ENCODE data around the gene AKAP13.

AKAP13 gene

DNA sequence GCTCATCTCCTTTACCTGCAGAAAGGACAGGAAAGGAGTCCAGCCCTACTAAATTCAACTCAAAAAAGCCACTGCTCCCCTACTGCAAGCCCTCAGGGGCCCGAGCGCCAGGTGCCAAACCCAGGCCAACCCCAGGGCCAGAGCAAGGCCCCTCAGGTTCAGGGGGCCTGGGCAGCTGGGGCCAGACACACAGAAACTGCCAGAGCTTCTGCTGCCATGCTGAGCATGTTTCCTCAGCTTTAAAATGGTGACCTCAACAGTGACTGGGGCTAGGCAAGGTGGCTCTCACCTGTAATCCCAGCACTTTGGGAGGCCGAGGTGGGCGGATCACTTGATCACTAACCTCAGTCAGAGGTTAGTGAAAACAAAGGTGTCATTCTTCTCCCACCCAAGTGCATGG is 375.5 kb downstream of the AKAP13 start:
- TF ChIP-seq, protein P1, sequence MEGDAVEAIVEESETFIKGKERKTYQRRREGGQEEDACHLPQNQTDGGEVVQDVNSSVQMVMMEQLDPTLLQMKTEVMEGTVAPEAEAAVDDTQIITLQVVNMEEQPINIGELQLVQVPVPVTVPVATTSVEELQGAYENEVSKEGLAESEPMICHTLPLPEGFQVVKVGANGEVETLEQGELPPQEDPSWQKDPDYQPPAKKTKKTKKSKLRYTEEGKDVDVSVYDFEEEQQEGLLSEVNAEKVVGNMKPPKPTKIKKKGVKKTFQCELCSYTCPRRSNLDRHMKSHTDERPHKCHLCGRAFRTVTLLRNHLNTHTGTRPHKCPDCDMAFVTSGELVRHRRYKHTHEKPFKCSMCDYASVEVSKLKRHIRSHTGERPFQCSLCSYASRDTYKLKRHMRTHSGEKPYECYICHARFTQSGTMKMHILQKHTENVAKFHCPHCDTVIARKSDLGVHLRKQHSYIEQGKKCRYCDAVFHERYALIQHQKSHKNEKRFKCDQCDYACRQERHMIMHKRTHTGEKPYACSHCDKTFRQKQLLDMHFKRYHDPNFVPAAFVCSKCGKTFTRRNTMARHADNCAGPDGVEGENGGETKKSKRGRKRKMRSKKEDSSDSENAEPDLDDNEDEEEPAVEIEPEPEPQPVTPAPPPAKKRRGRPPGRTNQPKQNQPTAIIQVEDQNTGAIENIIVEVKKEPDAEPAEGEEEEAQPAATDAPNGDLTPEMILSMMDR (IDR thresholded peaks at IDR 0.05; ENCODE audit: low read depth, low read length): no peak
- in situ Hi-C loops (cut with HindIII; ENCODE audit: low sequenced_read_pairs): no loop called here
- DNase-seq (ENCODE audit: low read depth, low spot score): no peak
- no peak overlapping the region for H3K4me3 ChIP-seq (ENCODE audit: low read depth, low read length)

- TF ChIP-seq, protein P1 (IDR thresholded peaks at IDR 0.05; ENCODE audit: low read depth, low read length): no peak
- no peak overlapping the region for H3K4me3 ChIP-seq (ENCODE audit: low read depth, low read length)
- no peak for DNase-seq (ENCODE audit: low read depth, low spot score)
- in situ Hi-C loops (cut with HindIII; ENCODE audit: low sequenced_read_pairs): no loop called here
Measured at GRCh38 chr15:85756411-85757072, 376.1 kb downstream of the AKAP13 start.

GRCh38 chr15:85757073-85757938 is 376.9 kb downstream of the AKAP13 start:
- in situ Hi-C loops (cut with HindIII; ENCODE audit: low sequenced_read_pairs): no loop called here
- no peak for DNase-seq (ENCODE audit: low read depth, low spot score)
- H3K4me3 ChIP-seq (ENCODE audit: low read depth, low read length): no peak overlapping the region
- TF ChIP-seq, protein P1 (IDR thresholded peaks at IDR 0.05; ENCODE audit: low read depth, low read length): no peak

- no peak for DNase-seq (ENCODE audit: low read depth, low spot score)
- TF ChIP-seq, protein P1 (IDR thresholded peaks at IDR 0.05; ENCODE audit: low read depth, low read length): no peak
- in situ Hi-C loops (cut with HindIII; ENCODE audit: low sequenced_read_pairs): no loop called here
- H3K4me3 ChIP-seq (ENCODE audit: low read depth, low read length): no peak overlapping the region
Measured at GRCh38 chr15:85757939-85758654, 377.7 kb downstream of the AKAP13 start.

DNA sequence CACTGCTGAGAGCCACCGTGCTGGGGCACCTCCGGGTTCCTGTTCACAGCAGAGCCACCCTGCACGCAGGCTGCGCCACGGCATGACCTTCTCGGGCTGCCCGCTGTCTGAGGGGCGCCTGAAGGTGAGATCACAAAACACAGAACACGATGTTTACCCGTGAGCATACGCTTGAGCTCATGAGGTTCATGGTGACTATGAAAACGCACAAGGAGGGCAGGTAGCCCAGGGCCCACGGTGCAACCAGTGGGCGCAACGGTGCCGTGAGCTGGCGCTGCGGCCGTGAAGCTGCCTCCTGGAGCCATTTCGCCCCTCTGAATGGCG is 378.2 kb downstream of the AKAP13 start:
- in situ Hi-C loops (cut with HindIII; ENCODE audit: low sequenced_read_pairs): no loop called here
- TF ChIP-seq, protein P1 (IDR thresholded peaks at IDR 0.05; ENCODE audit: low read depth, low read length): no peak
- no peak overlapping the region for H3K4me3 ChIP-seq (ENCODE audit: low read depth, low read length)
- DNase-seq (ENCODE audit: low read depth, low spot score): no peak

DNA sequence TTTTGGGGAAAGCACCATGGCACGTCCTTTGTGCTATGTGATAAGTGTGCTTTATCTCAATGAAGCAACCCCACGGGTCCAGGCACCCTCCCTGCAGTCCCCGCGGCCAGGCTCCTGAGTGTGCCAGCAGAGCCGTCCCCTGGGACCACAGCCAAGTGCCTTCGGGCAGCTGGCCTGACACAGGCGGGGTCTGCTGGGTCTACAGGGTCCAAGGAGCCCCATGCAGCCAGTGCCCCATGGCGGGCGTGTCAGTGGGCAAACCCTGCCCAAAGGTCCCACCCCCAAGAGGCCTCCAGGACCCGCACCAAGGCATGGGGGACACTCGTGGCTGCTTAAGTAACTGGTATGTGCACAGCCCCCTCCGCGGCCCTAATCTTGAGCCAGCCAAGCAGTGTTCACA is 379.0 kb downstream of the AKAP13 start:
- in situ Hi-C loops (cut with HindIII; ENCODE audit: low sequenced_read_pairs): no loop called here
- H3K4me3 ChIP-seq (ENCODE audit: low read depth, low read length): no peak overlapping the region
- DNase-seq (ENCODE audit: low read depth, low spot score): no peak
- TF ChIP-seq, protein P1 (IDR thresholded peaks at IDR 0.05; ENCODE audit: low read depth, low read length): no peak
